WTC11 (cell line): ENCODE measurements around the gene SIAE. TPM values are rescaled to one million over a fixed set of nuclear protein-coding genes. Genes with fewer than 3 reads are reported as not detected.

Source experiments
- ATAC-seq: fragments of 200-7000 bp; cut with Tn5 transposase; 2 replicates; pipeline ENCODE4 v1.10.0; 2021; ENCODE audit warnings: mild to moderate bottlenecking, moderate library complexity
- CTCF ChIA-PET: fragments of 300-600 bp; sonication (Branson Sonifier 250); formaldehyde crosslinking; loops from one replicate; lab custom pipeline; 2021; ENCODE audit warnings: antibody characterized with exemption; lab: Charles Lee
- POLR2A ChIA-PET: fragments of 350-600 bp; sonication (Branson Sonifier 250); formaldehyde crosslinking; loops from one replicate; lab custom pipeline; 2021; ENCODE audit warnings: antibody characterized with exemption; lab: Charles Lee
- DNase-seq: peaks from one replicate; pipeline ENCODE4 v3.0.0; 2021; ENCODE audit warnings: low spot score
- H3K27ac Mint-ChIP-seq: 2 replicates; pipeline ENCODE4 v1.8.0; 2021; ENCODE audit warnings: mixed read lengths
- H3K27me3 Mint-ChIP-seq: 2 replicates; pipeline ENCODE4 v1.8.0; 2021; ENCODE audit warnings: low read depth, mild to moderate bottlenecking, moderate library complexity, mixed read lengths
- H3K36me3 Mint-ChIP-seq: 2 replicates; pipeline ENCODE4 v1.8.0; 2021; ENCODE audit warnings: mixed read lengths
- H3K4me1 Mint-ChIP-seq: 2 replicates; pipeline ENCODE4 v1.8.0; 2022; ENCODE audit warnings: mixed read lengths
- H3K4me3 Mint-ChIP-seq: 2 replicates; pipeline ENCODE4 v1.8.0; 2021; ENCODE audit warnings: mild to moderate bottlenecking, moderate library complexity, mixed read lengths
- H3K9me3 Mint-ChIP-seq: 2 replicates; pipeline ENCODE4 v1.8.0; 2021; ENCODE audit warnings: mixed read lengths
- ATF1 ChIP-seq: sonication (generic); formaldehyde crosslinking; IDR thresholded peaks from 2 replicates; pipeline ENCODE4 v1.8.1; 2023; ENCODE audit warnings: mild to moderate bottlenecking, moderate library complexity, missing genetic modification reagents
- ATF6 ChIP-seq: sonication (generic); formaldehyde crosslinking; IDR thresholded peaks from 2 replicates; pipeline ENCODE4 v1.8.1; 2023; ENCODE audit warnings: mild to moderate bottlenecking, missing genetic modification reagents
- CREM ChIP-seq: sonication (generic); formaldehyde crosslinking; IDR thresholded peaks from 2 replicates; pipeline ENCODE4 v1.8.1; 2022; ENCODE audit warnings: mild to moderate bottlenecking, missing genetic modification reagents, moderate library complexity
- E2F1 ChIP-seq: sonication (generic); formaldehyde crosslinking; IDR thresholded peaks from 2 replicates; pipeline ENCODE4 v1.8.0; 2022; ENCODE audit warnings: mild to moderate bottlenecking, missing genetic modification reagents
- FOXJ3 ChIP-seq: sonication (generic); formaldehyde crosslinking; IDR thresholded peaks from 2 replicates; pipeline ENCODE4 v1.9.0; 2021; ENCODE audit warnings: missing genetic modification reagents, mild to moderate bottlenecking, borderline replicate concordance
- FOXK1 ChIP-seq: sonication (generic); formaldehyde crosslinking; IDR thresholded peaks from 2 replicates; pipeline ENCODE4 v1.8.0; 2022; ENCODE audit warnings: mild to moderate bottlenecking, moderate library complexity, missing genetic modification reagents
- GABPB1 ChIP-seq: sonication (generic); formaldehyde crosslinking; IDR thresholded peaks from 2 replicates; pipeline ENCODE4 v1.8.1; 2023; ENCODE audit warnings: mild to moderate bottlenecking, missing genetic modification reagents
- HMGXB4 ChIP-seq: sonication (generic); formaldehyde crosslinking; IDR thresholded peaks from 2 replicates; pipeline ENCODE4 v1.8.1; 2023; ENCODE audit warnings: mild to moderate bottlenecking, moderate library complexity, missing genetic modification reagents
- JUN ChIP-seq: sonication (generic); formaldehyde crosslinking; IDR thresholded peaks from 2 replicates; pipeline ENCODE4 v1.8.0; 2023; ENCODE audit warnings: mild to moderate bottlenecking, missing genetic modification reagents
- KAT7 ChIP-seq: sonication (generic); formaldehyde crosslinking; IDR thresholded peaks from 2 replicates; pipeline ENCODE4 v1.8.1; 2023; ENCODE audit warnings: missing genetic modification reagents, mild to moderate bottlenecking, borderline replicate concordance
- NR1H2 ChIP-seq: sonication (generic); formaldehyde crosslinking; IDR thresholded peaks from 2 replicates; pipeline ENCODE4 v1.9.0; 2021; ENCODE audit warnings: mild to moderate bottlenecking, moderate library complexity, missing genetic modification reagents
- USF1 ChIP-seq: sonication (generic); formaldehyde crosslinking; IDR thresholded peaks from 2 replicates; pipeline ENCODE4 v1.8.0; 2022; ENCODE audit warnings: mild to moderate bottlenecking, missing genetic modification reagents
- ZNF219 ChIP-seq: sonication (generic); formaldehyde crosslinking; IDR thresholded peaks from 2 replicates; pipeline ENCODE4 v1.8.0; 2023; ENCODE audit warnings: missing genetic modification reagents, mild to moderate bottlenecking, borderline replicate concordance
- ZNF263 ChIP-seq: sonication (generic); formaldehyde crosslinking; IDR thresholded peaks from 2 replicates; pipeline ENCODE4 v1.8.1; 2022; ENCODE audit warnings: low read depth, mild to moderate bottlenecking, moderate library complexity, missing genetic modification reagents
- ZNF281 ChIP-seq: sonication (generic); formaldehyde crosslinking; IDR thresholded peaks from 2 replicates; pipeline ENCODE4 v1.8.0; 2023; ENCODE audit warnings: mild to moderate bottlenecking, missing genetic modification reagents
- ZNF671 ChIP-seq: fragments of 250-450 bp; sonication (Bioruptor Pico); IDR thresholded peaks from 2 replicates; pipeline ENCODE4 v1.8.0; 2021; ENCODE audit warnings: mild to moderate bottlenecking
- total RNA-seq: library from RNA; stranded (reverse); gene quantifications from 3 replicates; pipeline ENCODE4 v1.2.3, GENCODE V29; 2021
- TF ChIP-seq, protein P1 (sequence below): fragments of 250-450 bp; sonication (Bioruptor Pico); IDR thresholded peaks from 2 replicates; pipeline ENCODE4 v1.8.0; 2021; ENCODE audit warnings: mild to moderate bottlenecking
- TF ChIP-seq, protein P2 (sequence below): sonication (generic); formaldehyde crosslinking; conservative IDR thresholded peaks from 2 replicates; pipeline ENCODE4 v1.8.1; 2022; ENCODE audit warnings: mild to moderate bottlenecking, missing genetic modification reagents
- TF ChIP-seq, protein P3 (sequence below): sonication (generic); formaldehyde crosslinking; IDR thresholded peaks from 2 replicates; pipeline ENCODE4 v1.8.1; 2023; ENCODE audit warnings: mild to moderate bottlenecking, missing genetic modification reagents

Gene SIAE
- total RNA-seq, 1 experiment from 2014 or later, result 4.9 TPM

DNA sequence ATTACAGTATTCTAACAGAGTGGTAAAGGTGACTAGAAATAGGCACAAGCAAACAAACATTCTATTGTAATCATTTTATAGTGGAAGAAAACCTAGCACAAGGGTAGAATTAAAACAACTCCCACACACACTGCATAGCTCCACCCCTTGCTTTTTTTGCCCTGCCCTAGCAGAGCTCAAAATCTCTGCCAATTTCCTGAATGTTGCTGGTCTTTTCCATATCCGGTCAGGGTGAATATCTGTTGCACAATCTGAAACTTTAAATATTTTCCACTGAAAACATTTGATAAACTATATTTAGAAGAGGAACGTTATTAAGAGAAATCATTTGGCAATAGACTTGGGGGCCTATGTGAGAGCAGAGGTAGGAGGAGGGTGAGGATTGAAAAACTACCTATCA is 2.8 kb upstream of the SIAE start:
- DNase-seq, result no peak
- Mint-ChIP-seq H3K4me1 (peaks cover 9% of the 10 kb centered on the region), H3K9me3 (no peaks in the 10 kb centered on the region), H3K36me3 (no peaks in the 10 kb centered on the region), H3K27ac (no peak overlapping the region), H3K4me3 (no peak overlapping the region), H3K27me3 (peaks cover 23% of the 10 kb centered on the region)
- ChIA-PET CTCF (interaction anchor here (0.6 to 1.1 kb wide), 2 partner anchors 34 to 71 kb away, joined by 3 read pairs; no protein-coding TSS in a partner anchor), POLR2A (interaction anchor here (0.7 kb wide), 1 partner anchor 36 kb away, joined by 3 read pairs; no protein-coding TSS in a partner anchor)
- TF ChIP-seq ATF1 (CRISPR knock-in tag) (no peak), FOXK1 (CRISPR knock-in tag) (no peak), NR1H2 (CRISPR knock-in tag) (no peak), JUN (CRISPR knock-in tag) (no peak), ZNF263 (CRISPR knock-in tag) (no peak), ZNF281 (no peak), ZNF671 (CRISPR knock-in tag) (no peak), USF1 (no peak), E2F1 (CRISPR knock-in tag) (no peak), FOXJ3 (no peak), KAT7 (no peak), CREM (no peak), ZNF219 (no peak), GABPB1 (CRISPR knock-in tag) (no peak), HMGXB4 (CRISPR knock-in tag) (no peak), ATF6 (no peak)
- TF ChIP-seq, protein P1, sequence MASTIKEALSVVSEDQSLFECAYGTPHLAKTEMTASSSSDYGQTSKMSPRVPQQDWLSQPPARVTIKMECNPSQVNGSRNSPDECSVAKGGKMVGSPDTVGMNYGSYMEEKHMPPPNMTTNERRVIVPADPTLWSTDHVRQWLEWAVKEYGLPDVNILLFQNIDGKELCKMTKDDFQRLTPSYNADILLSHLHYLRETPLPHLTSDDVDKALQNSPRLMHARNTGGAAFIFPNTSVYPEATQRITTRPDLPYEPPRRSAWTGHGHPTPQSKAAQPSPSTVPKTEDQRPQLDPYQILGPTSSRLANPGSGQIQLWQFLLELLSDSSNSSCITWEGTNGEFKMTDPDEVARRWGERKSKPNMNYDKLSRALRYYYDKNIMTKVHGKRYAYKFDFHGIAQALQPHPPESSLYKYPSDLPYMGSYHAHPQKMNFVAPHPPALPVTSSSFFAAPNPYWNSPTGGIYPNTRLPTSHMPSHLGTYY (CRISPR knock-in tag), result no peak
- TF ChIP-seq, protein P2, sequence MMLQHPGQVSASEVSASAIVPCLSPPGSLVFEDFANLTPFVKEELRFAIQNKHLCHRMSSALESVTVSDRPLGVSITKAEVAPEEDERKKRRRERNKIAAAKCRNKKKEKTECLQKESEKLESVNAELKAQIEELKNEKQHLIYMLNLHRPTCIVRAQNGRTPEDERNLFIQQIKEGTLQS (CRISPR knock-in tag), result no peak
- TF ChIP-seq, protein P3, sequence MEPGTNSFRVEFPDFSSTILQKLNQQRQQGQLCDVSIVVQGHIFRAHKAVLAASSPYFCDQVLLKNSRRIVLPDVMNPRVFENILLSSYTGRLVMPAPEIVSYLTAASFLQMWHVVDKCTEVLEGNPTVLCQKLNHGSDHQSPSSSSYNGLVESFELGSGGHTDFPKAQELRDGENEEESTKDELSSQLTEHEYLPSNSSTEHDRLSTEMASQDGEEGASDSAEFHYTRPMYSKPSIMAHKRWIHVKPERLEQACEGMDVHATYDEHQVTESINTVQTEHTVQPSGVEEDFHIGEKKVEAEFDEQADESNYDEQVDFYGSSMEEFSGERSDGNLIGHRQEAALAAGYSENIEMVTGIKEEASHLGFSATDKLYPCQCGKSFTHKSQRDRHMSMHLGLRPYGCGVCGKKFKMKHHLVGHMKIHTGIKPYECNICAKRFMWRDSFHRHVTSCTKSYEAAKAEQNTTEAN, result no peak
- ATAC-seq, result no peak
